NT2/D1 (cell line): Measurements from ENCODE around the gene EPHA6.

Experiments
- YY1 ChIP-seq: IDR thresholded peaks from 2 replicates; pipeline ENCODE4 v1.6.1; 2011; ENCODE audit not compliant: insufficient read length, insufficient read depth
- ZNF274 ChIP-seq: IDR thresholded peaks from 2 replicates; pipeline ENCODE4 v1.6.1; 2011; ENCODE audit warnings: mild to moderate bottlenecking, low read depth, low read length

- TF ChIP-seq YY1 (no peak), ZNF274 (no peak)
These were observed 387.4 kb downstream of the EPHA6 start for GRCh38 chr3:97201814-97202213.
